PFSK-1 (cell line): Measurements from ENCODE around the gene HOXD11.

Experiments used
- FOXP2 ChIP-seq: optimal IDR thresholded peaks from 2 replicates; pipeline ENCODE3; 2011; ENCODE audit warnings: borderline replicate concordance, control low read depth, inconsistent platforms; ENCODE audit not compliant: insufficient read depth; ENCODE audit errors: extremely low read length, extremely low read depth
- POLR2AphosphoS5 ChIP-seq: IDR thresholded peaks from 2 replicates; pipeline ENCODE4 v1.6.1; 2012; ENCODE audit warnings: low read depth, mild to moderate bottlenecking, control low read depth, low read length, moderate library complexity
- SIN3A ChIP-seq: IDR thresholded peaks from 2 replicates; pipeline ENCODE4 v1.6.1; 2012; ENCODE audit warnings: mild to moderate bottlenecking, low read length, moderate library complexity, borderline replicate concordance; ENCODE audit not compliant: insufficient read depth
- TAF1 ChIP-seq: IDR thresholded peaks from 2 replicates; pipeline ENCODE4 v1.6.1; 2012; ENCODE audit warnings: low read length, control low read depth, borderline replicate concordance; ENCODE audit not compliant: insufficient read depth
- TF ChIP-seq, protein P1 (sequence below), 2 experiments: IDR thresholded peaks; 2 replicates each; pipeline versions ENCODE4 v1.6.1 to v1.8.0; 2011 to 2012; ENCODE audit warnings: low read depth in 2 of 2, low read length in 2 of 2, control low read depth in 1 of 2, inconsistent platforms in 1 of 2, mild to moderate bottlenecking in 1 of 2, moderate library complexity in 1 of 2; ENCODE audit not compliant: insufficient read depth in 1 of 2

HOXD11 gene

DNA sequence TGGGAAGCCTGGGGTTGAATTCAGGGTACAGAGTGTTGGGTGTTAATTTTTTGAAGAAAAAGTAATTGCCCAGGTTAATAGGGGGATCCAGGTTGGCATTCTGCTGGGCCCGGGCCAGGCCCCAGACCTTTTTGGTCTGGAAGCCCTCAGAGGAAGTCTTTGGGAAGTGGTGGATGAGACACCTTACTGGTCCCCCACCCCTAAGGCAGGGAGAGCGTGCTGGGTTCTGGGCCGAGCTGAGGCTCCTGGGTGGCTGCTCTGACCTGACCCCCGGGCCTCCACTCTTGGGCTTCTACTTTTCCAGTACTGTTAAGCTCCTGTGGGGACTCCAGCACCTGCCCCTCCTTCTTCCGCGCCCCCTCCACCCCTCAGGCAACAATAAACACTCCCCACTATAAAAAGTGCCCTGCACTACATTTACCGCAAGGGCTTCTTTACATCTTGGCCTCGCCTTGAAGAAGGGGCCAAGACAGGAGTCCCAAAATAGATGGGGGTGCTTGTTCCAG lies 49.3 kb downstream of the HOXD11 start:
- TF ChIP-seq POLR2AphosphoS5 (no peak), FOXP2 (no peak), SIN3A (no peak), TAF1 (no peak)
- TF ChIP-seq, protein P1, sequence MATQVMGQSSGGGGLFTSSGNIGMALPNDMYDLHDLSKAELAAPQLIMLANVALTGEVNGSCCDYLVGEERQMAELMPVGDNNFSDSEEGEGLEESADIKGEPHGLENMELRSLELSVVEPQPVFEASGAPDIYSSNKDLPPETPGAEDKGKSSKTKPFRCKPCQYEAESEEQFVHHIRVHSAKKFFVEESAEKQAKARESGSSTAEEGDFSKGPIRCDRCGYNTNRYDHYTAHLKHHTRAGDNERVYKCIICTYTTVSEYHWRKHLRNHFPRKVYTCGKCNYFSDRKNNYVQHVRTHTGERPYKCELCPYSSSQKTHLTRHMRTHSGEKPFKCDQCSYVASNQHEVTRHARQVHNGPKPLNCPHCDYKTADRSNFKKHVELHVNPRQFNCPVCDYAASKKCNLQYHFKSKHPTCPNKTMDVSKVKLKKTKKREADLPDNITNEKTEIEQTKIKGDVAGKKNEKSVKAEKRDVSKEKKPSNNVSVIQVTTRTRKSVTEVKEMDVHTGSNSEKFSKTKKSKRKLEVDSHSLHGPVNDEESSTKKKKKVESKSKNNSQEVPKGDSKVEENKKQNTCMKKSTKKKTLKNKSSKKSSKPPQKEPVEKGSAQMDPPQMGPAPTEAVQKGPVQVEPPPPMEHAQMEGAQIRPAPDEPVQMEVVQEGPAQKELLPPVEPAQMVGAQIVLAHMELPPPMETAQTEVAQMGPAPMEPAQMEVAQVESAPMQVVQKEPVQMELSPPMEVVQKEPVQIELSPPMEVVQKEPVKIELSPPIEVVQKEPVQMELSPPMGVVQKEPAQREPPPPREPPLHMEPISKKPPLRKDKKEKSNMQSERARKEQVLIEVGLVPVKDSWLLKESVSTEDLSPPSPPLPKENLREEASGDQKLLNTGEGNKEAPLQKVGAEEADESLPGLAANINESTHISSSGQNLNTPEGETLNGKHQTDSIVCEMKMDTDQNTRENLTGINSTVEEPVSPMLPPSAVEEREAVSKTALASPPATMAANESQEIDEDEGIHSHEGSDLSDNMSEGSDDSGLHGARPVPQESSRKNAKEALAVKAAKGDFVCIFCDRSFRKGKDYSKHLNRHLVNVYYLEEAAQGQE (IDR thresholded peaks at IDR 0.05; ENCODE audit: insufficient read depth in 1 of 2, low read depth in 2 of 2, low read length in 2 of 2): no peak

DNA sequence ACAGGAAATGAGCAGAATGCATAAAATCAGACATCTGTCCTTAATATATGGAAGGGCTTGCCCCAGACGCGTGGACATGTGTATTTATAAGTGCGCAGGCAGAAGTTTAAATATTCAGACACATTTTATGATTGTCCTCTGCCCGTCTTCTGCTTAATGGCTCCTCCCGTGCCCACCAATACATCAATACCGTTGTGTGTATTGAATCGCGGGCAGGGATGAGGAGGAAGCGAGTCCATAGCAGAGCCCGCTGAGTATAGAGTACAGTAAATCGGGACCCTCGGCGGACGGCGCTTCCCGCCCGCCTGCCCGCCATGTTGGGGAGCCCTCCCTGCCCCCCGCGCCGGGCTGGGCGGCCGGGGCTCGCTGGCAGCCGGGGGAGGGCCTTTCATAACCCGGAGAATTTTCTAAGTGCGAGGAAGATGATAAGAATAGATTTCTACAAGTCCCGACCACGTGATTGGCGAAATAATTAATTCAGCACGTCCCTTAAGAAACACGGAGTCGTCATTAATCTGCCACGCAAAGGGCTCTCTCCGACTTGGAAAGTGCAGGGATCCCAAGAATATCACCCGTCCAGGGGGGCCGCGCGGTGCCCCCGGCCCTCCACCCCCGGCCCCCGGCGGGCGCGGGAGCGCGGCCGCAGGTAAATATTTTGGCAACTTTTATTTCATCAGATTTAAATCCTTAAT lies 49.9 kb downstream of the HOXD11 start, which contains the start of gene HOXD3:
TSS of gene HOXD3 (plus strand) at position 501 of the 692 bp plus-strand sequence. CDS start 11,808 bp downstream, outside the sequence.
- TF ChIP-seq TAF1 (no peak), SIN3A (no peak), POLR2AphosphoS5 (no peak), FOXP2 (no peak)
- TF ChIP-seq, protein P1 (IDR thresholded peaks at IDR 0.05; ENCODE audit: insufficient read depth in 1 of 2, low read depth in 2 of 2, low read length in 2 of 2): no peak

DNA sequence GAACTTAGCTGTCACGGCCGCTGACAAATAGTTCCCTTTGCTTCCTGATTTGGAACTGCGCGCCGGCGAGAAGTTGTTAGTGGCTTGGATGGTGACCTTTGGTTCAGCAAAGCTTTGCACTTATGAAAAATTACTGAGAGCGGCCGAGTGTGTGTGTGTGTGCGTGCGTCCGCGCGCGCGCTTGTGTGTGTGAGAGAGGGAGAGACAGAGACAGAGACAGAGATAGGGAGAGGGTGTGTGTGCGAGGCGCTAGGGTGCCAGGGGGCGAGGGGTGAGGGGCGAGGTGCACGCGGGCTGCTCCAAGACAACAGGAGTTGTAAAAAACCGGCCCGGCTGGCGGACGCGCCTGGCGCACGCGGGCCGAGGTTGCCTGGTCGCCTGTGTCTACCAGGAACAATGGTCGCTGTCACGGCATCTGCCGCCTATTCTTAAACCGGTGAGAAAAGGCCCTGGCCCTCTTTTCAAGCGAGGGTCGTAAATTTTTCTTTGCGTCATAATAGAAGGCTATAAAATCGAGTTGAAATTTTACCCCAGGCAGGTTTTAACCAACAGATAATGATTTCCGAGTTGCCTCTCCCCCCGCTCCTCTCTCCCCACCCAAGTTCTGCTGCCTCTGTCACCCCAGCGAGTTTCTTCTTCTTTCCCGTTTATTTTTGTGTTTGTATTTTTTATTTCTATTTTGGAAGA lies 50.6 kb downstream of the HOXD11 start:
- TF ChIP-seq, protein P1 (IDR thresholded peaks at IDR 0.05; ENCODE audit: insufficient read depth in 1 of 2, low read depth in 2 of 2, low read length in 2 of 2): no peak
- TF ChIP-seq TAF1 (no peak), FOXP2 (no peak), POLR2AphosphoS5 (no peak), SIN3A (no peak)

DNA sequence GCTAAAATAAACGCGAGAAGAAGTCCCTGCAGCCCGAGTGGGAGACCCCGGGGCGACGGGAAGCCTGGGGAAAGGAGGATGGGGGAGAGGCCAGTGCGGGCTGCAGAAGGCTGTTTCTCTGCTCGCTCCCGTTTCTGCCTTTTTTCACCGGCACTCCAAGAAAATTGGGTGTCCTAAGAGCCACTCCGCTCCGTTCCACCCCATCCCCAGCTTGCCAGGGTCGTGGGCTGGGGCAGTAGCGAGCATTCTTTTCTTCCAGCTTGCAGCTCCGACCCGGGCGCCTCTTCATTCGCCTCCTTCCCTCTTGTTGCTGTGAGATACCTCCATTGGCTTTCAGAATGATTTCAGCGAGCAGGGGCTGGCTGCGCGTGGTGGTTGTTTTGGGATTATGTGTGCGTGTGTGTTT lies 51.1 kb downstream of the HOXD11 start:
- TF ChIP-seq FOXP2: no peak
- no peak for TF ChIP-seq TAF1
- TF ChIP-seq SIN3A: no peak
- TF ChIP-seq, protein P1 (IDR thresholded peaks at IDR 0.05; ENCODE audit: insufficient read depth in 1 of 2, low read depth in 2 of 2, low read length in 2 of 2): no peak
- TF ChIP-seq POLR2AphosphoS5: no peak
